Pancreas (tissue), 10 donors: ENCODE data around the gene CC2D1A. TPM values are rescaled to one million over a fixed set of nuclear protein-coding genes. Genes with fewer than 3 reads are reported as not detected.

Experiments
- ATAC-seq, 4 donors: fragments of 200-7000 bp; cut with Tn5 transposase; one replicate each; pipeline versions ENCODE4 v1.8.0 to v1.9.1; 2020; ENCODE audit warnings: mild to moderate bottlenecking in 4 of 4, moderate library complexity in 4 of 4
- DNase-seq, 6 donors: peaks; one replicate each; pipeline ENCODE4 v3.0.0-alpha.2; 2020
- FAIRE-seq: peaks from 2 replicates; lab custom pipeline; 2012; peaks lifted over from hg19 to GRCh38; lab: Jason Lieb, UNC
- H3K27ac ChIP-seq, 4 donors: fragments of 200-600 bp; sonication (generic); 1 replicate in 3 of 4; 2 replicates in 1 of 4; pipeline versions ENCODE4 v1.5.0 to v1.8.0; 2020
- H3K27me3 ChIP-seq, 4 donors: fragments of 200-600 bp; one replicate each; pipeline ENCODE4 v1.8.0; 2021
- H3K36me3 ChIP-seq, 3 donors: fragments of 200-600 bp; sonication (generic) in 1 of 3; one replicate each; pipeline versions ENCODE4 v1.5.0 to v1.8.0; 2020 to 2021
- H3K4me1 ChIP-seq, 3 donors: fragments of 200-600 bp; one replicate each; pipeline ENCODE4 v1.8.0; 2021
- H3K4me3 ChIP-seq, 4 donors: fragments of 200-600 bp; sonication (generic) in 2 of 4; one replicate each; pipeline versions ENCODE4 v1.5.0 to v1.8.0; 2020 to 2021
- H3K9me3 ChIP-seq, 4 donors: fragments of 200-600 bp; one replicate each; pipeline ENCODE4 v1.8.0; 2021
- WGBS, 2 donors: extraction: QIAGEN DNeasy Blood & Tissue Kit; methylation state at CpG; one replicate each; pipeline ENCODE4 v1.1.7; 2013; 5-methylcytosine and 5-hydroxymethylcytosine counted together
- intact Hi-C, 3 donors: fragments of 100-400 bp; cut with DNase I; formaldehyde crosslinking; loops; one replicate each; pipeline versions ENCODE4 v1.11.1 to v1.14.2; 2022
- polyA plus RNA-seq, 2 donors: library from polyadenylated mRNA; stranded (reverse); fragments of 200-250 nt; gene quantifications; one replicate each; pipeline ENCODE4 v1.2.3, GENCODE V29; 2013
- total RNA-seq, 6 donors: library from RNA; stranded (reverse); fragmentation: NEBNext Ultra II Directional in 4 of 6; extraction: Animal tissue kit (Norgen Biotek cat#: 25700) in 4 of 6; gene quantifications; one replicate each; pipeline versions ENCODE4 v1.2.1 to v1.2.4, GENCODE V29; 2021 to 2023
- TF ChIP-seq, protein P1 (sequence below), 4 donors: fragments of 200-600 bp; sonication (generic) in 3 of 4; IDR thresholded peaks; one replicate each; pipeline versions ENCODE4 v1.5.0 to v1.8.0; 2021; ENCODE audit warnings: antibody characterized with exemption in 4 of 4
- donor health status: healthy with polysubstance abuse.
- donor health status: DM: no; HTN: no; CAD: no; lungs with moderate emphysema.
- donor health status: DM: no; HTN: no; CAD: no.
- donor health status: control.
- donor health status: control.
- donor health status: Bipolar disorder and iron deficiency.
- donor health status: DM: yes; HTN: yes; CAD: no.
- donor health status: DM: no; HTN: no; CAD: no.
- donor health status: DM: no; HTN: no; CAD: no.
- donor health status: DM: yes; HTN: yes; CAD: no.

The CC2D1A gene
- total and polyA plus RNA-seq, 8 donors, result 23.0 to 78.6 (median 27.2) TPM

DNA sequence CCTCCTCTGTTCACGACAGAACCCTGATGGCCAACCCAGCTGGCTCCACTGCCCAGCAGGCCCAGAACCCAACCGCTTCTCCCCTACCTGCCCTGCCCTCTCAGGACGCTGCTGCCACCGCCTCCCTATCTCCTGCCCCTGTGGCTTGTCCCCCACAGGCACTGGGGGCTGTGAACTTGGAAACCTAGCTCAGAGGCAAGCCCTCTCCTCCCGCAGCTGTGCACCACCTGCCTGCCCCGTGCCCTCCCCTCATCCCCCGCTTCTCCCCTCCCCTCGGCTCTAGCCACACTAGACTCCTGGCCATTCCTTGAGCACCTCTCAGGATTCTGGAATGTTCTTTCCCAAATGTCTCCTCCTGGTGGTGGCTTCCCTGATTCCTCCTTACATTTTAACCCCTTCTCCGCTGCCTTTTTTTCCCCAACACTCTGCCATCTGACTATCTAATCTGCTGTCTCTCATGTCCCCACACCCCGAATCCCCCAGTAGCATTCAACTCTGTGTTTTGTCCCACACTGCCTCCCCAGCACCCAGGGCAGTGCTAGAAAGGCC is 22.4 kb upstream of the CC2D1A start:
- Histone ChIP-seq H3K9me3 (no peaks in the 10 kb centered on the region), H3K27me3 (no peaks in the 10 kb centered on the region), H3K27ac (no peak overlapping the region), H3K4me1 (peaks cover 15 to 33% (median 16%) of the 10 kb centered on the region in 3 donors), H3K36me3 (no peaks in the 10 kb centered on the region), H3K4me3 (no peak overlapping the region)
- FAIRE-seq (no peak), DNase-seq (peak in 2 of 6 donors; percentile 17 to 75), ATAC-seq (no peak)
- intact Hi-C loops, result loop anchor here in 2 of 3 donors (5.0 kb wide), 1 partner anchor 189 kb away; the partner anchor contains the start of gene MISP3 (in 2 of the 2)
- TF ChIP-seq, protein P1, sequence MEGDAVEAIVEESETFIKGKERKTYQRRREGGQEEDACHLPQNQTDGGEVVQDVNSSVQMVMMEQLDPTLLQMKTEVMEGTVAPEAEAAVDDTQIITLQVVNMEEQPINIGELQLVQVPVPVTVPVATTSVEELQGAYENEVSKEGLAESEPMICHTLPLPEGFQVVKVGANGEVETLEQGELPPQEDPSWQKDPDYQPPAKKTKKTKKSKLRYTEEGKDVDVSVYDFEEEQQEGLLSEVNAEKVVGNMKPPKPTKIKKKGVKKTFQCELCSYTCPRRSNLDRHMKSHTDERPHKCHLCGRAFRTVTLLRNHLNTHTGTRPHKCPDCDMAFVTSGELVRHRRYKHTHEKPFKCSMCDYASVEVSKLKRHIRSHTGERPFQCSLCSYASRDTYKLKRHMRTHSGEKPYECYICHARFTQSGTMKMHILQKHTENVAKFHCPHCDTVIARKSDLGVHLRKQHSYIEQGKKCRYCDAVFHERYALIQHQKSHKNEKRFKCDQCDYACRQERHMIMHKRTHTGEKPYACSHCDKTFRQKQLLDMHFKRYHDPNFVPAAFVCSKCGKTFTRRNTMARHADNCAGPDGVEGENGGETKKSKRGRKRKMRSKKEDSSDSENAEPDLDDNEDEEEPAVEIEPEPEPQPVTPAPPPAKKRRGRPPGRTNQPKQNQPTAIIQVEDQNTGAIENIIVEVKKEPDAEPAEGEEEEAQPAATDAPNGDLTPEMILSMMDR (IDR thresholded peaks at IDR 0.05), result no peak
- WGBS, 2 donors, result 83 to 84% methylated on average over 8 to 10 of the region's 10 CpGs

DNA sequence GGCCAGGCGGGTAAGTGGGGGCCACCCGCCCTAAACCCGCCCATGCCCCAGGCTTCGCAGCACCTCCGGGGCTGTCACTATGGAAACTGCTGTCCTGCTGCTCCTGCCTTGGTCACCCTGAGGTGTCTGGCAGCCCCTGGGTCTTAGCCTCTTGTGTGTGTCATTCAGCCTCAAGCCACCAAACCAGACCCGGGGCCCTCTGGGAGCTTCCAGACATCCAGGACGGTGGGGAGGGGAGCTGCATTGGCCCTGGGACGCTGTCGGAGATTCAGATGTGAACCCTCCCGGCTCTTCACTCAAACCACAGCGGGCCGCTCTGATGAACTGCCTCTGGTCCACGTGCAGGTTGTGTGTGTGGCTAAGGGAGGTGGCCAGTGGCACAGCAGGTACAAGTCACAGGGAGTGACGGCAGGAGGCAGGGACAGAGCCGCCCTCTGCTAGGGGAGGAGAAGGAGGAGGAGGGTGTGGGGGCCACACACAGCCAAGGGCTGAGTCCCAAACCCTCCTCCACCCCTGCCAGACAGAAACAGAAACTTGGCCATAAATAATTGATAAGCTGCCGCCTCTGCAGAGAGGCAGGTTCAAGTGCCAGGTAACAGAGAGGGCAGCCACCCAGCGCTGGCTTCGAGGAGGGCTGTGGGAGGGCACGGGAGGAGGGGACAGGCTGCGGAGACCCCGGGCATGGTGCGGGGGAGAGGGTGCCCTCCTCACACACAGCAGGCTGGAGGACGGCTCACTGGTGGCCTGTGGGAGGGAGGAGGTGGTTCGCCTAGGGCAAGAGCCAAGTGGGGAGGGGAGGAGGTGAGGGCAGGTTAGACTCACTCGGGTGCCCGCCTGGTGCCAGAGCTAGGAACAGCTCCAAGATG is 21.0 kb upstream of the CC2D1A start:
- whole genome bisulfite sequencing, 2 donors, result 11 to 19% methylated on average over 26 of the region's 26 CpGs
- ATAC-seq (peak; percentile 84 to 88 (median 85)), FAIRE-seq (no peak), DNase-seq (peak; percentile 82 to 97 (median 92))
- Histone ChIP-seq H3K27me3 (no peaks in the 10 kb centered on the region), H3K4me3 (peak overlapping the region in 2 of 4 donors; percentile 20 to 33), H3K27ac (peak overlapping the region; percentile 81 to 94 (median 88)), H3K36me3 (no peaks in the 10 kb centered on the region), H3K4me1 (peaks cover 15 to 30% (median 16%) of the 10 kb centered on the region in 3 donors), H3K9me3 (no peaks in the 10 kb centered on the region)
- intact Hi-C loops, result loop anchor here in 2 of 3 donors (5.0 kb wide), 1 partner anchor 187 kb away; the partner anchor contains the start of gene MISP3 (in 2 of the 2)
- TF ChIP-seq, protein P1 (IDR thresholded peaks at IDR 0.05), result no peak

DNA sequence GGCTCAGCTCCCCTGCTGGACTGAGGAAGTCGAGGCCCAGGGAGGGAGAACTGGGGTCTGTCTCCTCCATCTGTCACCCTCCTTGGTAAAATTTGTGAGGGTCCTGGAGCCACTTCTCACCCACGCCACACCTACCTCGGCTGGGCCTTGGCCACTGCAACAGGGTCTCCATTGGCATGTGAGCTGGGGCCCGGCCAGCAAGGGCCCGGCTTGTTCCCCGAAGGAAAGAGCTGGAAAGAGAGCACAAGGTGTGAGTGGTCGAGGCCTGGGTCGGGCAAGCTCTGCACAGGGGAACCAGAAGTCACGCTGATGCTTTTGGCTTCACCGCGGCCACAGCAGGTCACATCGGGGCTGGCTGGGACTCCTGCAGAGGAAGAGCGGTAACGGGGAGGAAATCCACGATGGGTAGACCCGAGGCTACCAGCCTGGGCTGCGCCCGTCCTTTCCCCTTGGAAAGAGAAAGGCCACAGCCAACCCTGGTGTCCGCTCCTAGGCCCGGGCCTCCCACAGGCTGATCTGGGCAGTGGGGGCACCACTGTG is 20.1 kb upstream of the CC2D1A start:
- H3K27ac ChIP-seq, result peak overlapping the region; percentile 81 to 94 (median 88)
- H3K36me3 ChIP-seq, result no peaks in the 10 kb centered on the region
- H3K4me3 ChIP-seq, result peak overlapping the region in 1 of 4 donors; percentile 33
- ATAC-seq (no peak), DNase-seq (peak in 1 of 6 donors; percentile 55), FAIRE-seq (no peak)
- H3K27me3 ChIP-seq, result no peaks in the 10 kb centered on the region
- peaks cover 15 to 24% (median 16%) of the 10 kb centered on the region in 3 donors for H3K4me1 ChIP-seq
- no peaks in the 10 kb centered on the region for H3K9me3 ChIP-seq
- intact Hi-C loops, result no loop called here
- WGBS, 2 donors, result 92 to 94% methylated on average over 19 to 20 of the region's 20 CpGs
- TF ChIP-seq, protein P1 (IDR thresholded peaks at IDR 0.05), result no peak

DNA sequence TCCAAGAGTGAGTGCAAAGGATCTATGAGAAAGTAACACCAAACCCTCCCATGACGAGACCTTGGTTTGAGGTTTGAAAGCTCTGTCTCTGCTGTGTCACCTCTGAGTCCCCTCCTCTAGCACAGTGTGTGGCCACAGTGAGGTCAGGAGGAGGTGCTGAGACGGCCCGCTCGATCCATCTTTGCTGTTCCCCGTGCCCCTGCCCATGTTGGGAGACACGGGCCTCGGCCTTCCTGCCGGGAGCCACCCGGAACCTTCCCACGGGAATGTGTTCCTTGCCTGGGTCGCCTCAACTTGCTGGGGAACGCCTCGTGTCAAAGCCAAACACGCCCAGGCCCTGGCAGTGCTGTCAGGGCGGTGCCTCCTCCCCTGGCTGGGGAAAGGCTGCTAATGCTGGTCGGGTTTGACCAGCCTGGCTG is 19.0 kb upstream of the CC2D1A start:
- intact Hi-C loops, result no loop called here
- no peaks in the 10 kb centered on the region for H3K27me3 ChIP-seq
- H3K9me3 ChIP-seq, result no peaks in the 10 kb centered on the region
- H3K4me3 ChIP-seq, result no peak overlapping the region
- FAIRE-seq (no peak), ATAC-seq (no peak), DNase-seq (peak in 1 of 6 donors; percentile 37)
- WGBS, 2 donors, result 81 to 89% methylated on average over 16 of the region's 16 CpGs
- peaks cover 15 to 16% (median 16%) of the 10 kb centered on the region in 3 donors for H3K4me1 ChIP-seq
- H3K36me3 ChIP-seq, result no peaks in the 10 kb centered on the region
- H3K27ac ChIP-seq, result no peak overlapping the region
- TF ChIP-seq, protein P1 (IDR thresholded peaks at IDR 0.05), result no peak
